Activated B cell treated with CpG ODN at 0.5 μM for 24 hours (primary cell): ENCODE results near the gene HOXB5. TPM values are rescaled to one million over a fixed set of nuclear protein-coding genes. Genes with fewer than 3 reads are reported as not detected.

Source experiments
- ATAC-seq: fragments of 200-7000 bp; cut with Tn5 transposase; one replicate; pipeline ENCODE4 v1.10.0; 2021; ENCODE audit warnings: low read depth, mild to moderate bottlenecking, moderate library complexity
- CTCF ChIA-PET: fragments of 350-600 bp; sonication (Branson Sonifier 250); formaldehyde crosslinking; loops from one replicate; lab custom pipeline; 2021; ENCODE audit warnings: antibody characterized with exemption; lab: Charles Lee
- POLR2A ChIA-PET: fragments of 350-600 bp; sonication (Branson Sonifier 250); formaldehyde crosslinking; loops from one replicate; lab custom pipeline; 2021; ENCODE audit warnings: antibody characterized with exemption; lab: Charles Lee
- DNase-seq: peaks from one replicate; pipeline ENCODE4 v3.0.0; 2022
- H3K27ac Mint-ChIP-seq: one replicate; pipeline ENCODE4 v1.8.0; 2020; ENCODE audit warnings: mixed read lengths
- H3K27me3 Mint-ChIP-seq: one replicate; pipeline ENCODE4 v1.8.0; 2021; ENCODE audit warnings: mixed read lengths
- H3K36me3 Mint-ChIP-seq: one replicate; pipeline ENCODE4 v1.8.0; 2021; ENCODE audit warnings: low read depth, mixed read lengths
- H3K4me1 Mint-ChIP-seq: one replicate; pipeline ENCODE4 v1.8.0; 2021; ENCODE audit warnings: mixed read lengths
- H3K4me3 Mint-ChIP-seq: one replicate; pipeline ENCODE4 v1.8.0; 2020; ENCODE audit warnings: mild to moderate bottlenecking, mixed read lengths
- H3K9me3 Mint-ChIP-seq: one replicate; pipeline ENCODE4 v1.8.0; 2020; ENCODE audit warnings: mixed read lengths
- CTCF ChIP-seq: fragments of 200-600 bp; IDR thresholded peaks from one replicate; pipeline ENCODE4 v1.8.0; 2022; ENCODE audit warnings: antibody characterized with exemption, mild to moderate bottlenecking
- intact Hi-C: fragments of 100-400 bp; cut with micrococcal nuclease; formaldehyde crosslinking; loops from one replicate; pipeline ENCODE4 v1.15.1; 2024
- total RNA-seq: library from RNA; stranded (reverse); gene quantifications from 2 replicates; pipeline ENCODE4 v1.2.3, GENCODE V29; 2022

The HOXB5 gene
- total RNA-seq, 1 donor from 2014 or later = not detected

DNA sequence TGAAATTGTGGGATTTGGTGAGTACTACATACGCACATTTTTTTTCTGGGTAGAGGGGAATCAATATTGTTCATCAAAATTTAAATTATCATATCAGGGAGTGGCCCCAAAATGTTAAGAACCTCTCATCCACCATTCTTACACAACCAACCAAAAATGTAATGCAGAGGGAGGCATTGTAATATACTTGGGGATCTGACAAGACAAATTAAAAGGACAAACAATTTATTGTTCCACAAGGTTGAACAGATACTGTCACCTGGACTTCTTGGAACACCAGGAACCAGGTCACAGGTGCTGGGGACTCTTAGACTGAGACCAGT, 47.2 kb upstream of the HOXB5 start:
- CTCF ChIA-PET = interaction anchor here (1.7 kb wide), 1 partner anchor 39 kb away, joined by 5 read pairs; no protein-coding TSS in a partner anchor
- H3K4me3 Mint-ChIP-seq = no peak overlapping the region
- H3K36me3 Mint-ChIP-seq = no peaks in the 10 kb centered on the region
- H3K27me3 Mint-ChIP-seq = peaks cover 85% of the 10 kb centered on the region
- DNase-seq (no peak), ATAC-seq (no peak)
- H3K4me1 Mint-ChIP-seq = peaks cover 17% of the 10 kb centered on the region
- no peak overlapping the region for H3K27ac Mint-ChIP-seq
- TF ChIP-seq CTCF = no peak
- no peaks in the 10 kb centered on the region for H3K9me3 Mint-ChIP-seq
- intact Hi-C loops = no loop called here
- POLR2A ChIA-PET = interaction anchor here (1.0 kb wide), 1 partner anchor 39 kb away, joined by 3 read pairs; no protein-coding TSS in a partner anchor

DNA sequence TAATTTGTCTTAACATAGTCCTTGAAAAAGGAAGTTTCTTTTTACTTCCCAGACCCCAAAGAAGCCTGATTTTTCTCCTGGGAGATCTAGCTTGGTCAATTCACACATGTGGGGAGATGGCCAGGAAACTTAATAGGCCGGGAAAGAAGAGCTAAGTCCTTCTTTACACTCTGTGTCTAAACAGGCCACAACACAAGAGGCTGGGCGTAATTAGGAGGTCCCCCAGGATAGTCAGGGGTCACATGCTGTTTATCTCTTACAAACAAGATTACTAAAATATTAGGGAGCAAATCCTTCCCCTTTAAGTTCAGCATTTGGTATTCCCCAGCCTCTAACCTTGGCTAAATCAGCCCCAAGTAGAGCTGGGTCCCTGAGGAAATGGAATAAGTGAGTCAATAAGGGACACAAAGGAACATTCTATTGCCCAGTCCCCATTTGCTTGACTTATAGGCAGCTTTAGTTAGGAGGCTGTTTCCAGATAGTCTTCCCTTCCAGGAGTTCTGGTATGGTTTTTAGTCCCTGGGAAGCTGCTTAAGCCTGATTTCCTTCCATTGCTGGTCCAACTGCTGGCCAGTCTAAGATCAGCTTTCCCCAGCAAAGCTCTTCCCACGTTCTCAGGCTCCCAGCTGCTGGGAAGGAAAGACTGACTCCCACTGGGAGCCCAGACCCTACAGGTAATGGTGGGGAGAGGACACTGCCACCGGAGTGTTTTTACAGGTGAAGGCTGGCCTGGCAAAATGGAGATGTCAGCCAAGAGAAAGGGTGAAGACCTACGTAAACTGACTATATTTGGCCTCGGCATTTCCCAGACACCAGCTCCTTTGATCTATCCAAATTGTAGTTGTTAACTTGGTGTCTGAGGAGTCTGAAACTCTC, 46.6 kb upstream of the HOXB5 start:
- Mint-ChIP-seq H3K36me3 (no peaks in the 10 kb centered on the region), H3K27me3 (peaks cover 85% of the 10 kb centered on the region)
- CTCF ChIA-PET = interaction anchor here (1.7 kb wide), 1 partner anchor 38 kb away, joined by 5 read pairs; no protein-coding TSS in a partner anchor

DNA sequence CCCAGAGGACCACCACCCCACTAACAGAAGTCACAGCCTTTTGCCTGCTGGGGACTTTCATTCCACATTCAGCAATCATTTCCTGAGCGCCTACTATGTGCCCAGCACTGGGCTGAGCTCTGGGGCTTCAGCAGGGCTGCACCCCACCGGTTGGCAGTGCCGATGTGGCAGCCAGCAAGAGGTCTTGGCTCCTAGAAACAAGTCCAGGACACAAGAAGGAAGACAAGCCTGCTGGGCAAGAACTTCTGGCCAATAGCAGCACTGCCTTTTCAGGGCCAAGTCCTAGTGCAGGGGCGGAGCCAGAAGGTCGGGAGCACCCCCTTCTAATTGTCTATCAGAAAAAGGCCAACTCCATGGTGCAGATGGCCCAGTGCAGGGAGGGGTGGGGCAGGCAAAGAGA, 45.6 kb upstream of the HOXB5 start:
- intact Hi-C loops = no loop called here
- ATAC-seq (no peak), DNase-seq (no peak)
- H3K36me3 Mint-ChIP-seq = no peaks in the 10 kb centered on the region
- POLR2A ChIA-PET = no interaction called here
- H3K4me3 Mint-ChIP-seq = no peak overlapping the region
- H3K27ac Mint-ChIP-seq = no peak overlapping the region
- no peaks in the 10 kb centered on the region for H3K9me3 Mint-ChIP-seq
- peaks cover 85% of the 10 kb centered on the region for H3K27me3 Mint-ChIP-seq
- CTCF ChIA-PET = no interaction called here
- H3K4me1 Mint-ChIP-seq = peaks cover 15% of the 10 kb centered on the region
- TF ChIP-seq CTCF = no peak

More for the DNA sequence above, 46.6 kb upstream of the HOXB5 start:
- intact Hi-C loops = no loop called here
- Mint-ChIP-seq H3K4me1 (peaks cover 15% of the 10 kb centered on the region), H3K9me3 (no peaks in the 10 kb centered on the region), H3K4me3 (no peak overlapping the region), H3K27ac (no peak overlapping the region)
- no peak for TF ChIP-seq CTCF
- POLR2A ChIA-PET = interaction anchor here (1.0 kb wide), 1 partner anchor 38 kb away, joined by 3 read pairs; no protein-coding TSS in a partner anchor
- DNase-seq = no peak
- no peak for ATAC-seq

DNA sequence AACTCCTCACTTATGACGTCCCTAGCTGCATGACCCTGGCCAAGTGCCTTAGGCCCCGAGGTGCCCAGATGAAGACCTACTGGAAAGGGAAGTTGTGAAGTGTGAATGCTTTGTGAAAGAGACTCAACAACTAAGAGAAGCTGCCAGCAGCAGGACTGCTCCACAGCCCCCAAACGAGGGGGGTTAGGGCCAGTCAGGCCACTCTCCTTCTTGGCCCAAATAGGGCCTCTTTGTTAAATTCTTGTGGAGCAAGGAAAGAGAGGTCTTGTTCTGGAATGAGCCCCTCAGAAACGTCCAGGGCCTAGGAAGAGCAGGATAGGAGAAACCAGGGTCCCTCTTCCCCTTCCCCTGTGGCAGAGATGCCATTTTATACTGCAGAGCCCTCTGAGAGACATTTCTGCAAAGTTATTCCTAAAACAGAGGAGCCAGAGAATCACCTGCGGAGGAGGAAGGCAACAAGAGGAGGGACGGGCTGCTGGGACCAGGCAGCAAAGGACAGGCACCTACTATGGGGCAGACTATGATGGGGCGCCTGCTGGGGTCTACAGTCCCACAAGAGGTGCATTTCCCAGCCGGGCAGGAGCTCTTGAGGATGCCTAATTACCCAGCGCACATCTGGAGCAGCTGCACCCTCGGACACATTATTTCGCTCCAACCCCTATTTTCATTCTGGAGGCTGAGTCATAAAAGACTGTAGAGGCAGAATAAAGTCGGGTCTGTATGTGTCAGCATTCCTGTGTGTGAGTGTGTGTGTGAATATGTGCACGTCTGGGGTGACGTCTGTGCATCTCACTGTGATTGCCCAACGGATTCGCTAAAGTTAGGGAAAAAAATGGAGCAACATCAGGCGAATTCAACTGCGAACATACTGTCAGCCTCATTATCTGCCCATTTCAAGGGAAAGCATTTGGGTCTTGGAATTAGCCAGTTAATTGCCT, 44.0 kb upstream of the HOXB5 start:
- Mint-ChIP-seq H3K27me3 (peaks cover 81% of the 10 kb centered on the region), H3K36me3 (no peaks in the 10 kb centered on the region), H3K4me1 (peaks cover 15% of the 10 kb centered on the region), H3K9me3 (no peaks in the 10 kb centered on the region), H3K27ac (no peak overlapping the region), H3K4me3 (no peak overlapping the region)
- no peak for ATAC-seq
- POLR2A ChIA-PET = no interaction called here
- TF ChIP-seq CTCF = no peak
- intact Hi-C loops = no loop called here
- CTCF ChIA-PET = interaction anchor here (1.3 to 2.3 kb wide), 2 partner anchors 10 to 17 kb away, joined by 3 to 11 read pairs; no protein-coding TSS in a partner anchor
- no peak for DNase-seq
